Thoracic aorta (tissue), 2 donors: ENCODE measurements around the gene DUSP9. TPM values are rescaled to one million over a fixed set of nuclear protein-coding genes. Genes with fewer than 3 reads are reported as not detected.

Experiments
- ATAC-seq: fragments of 150-250 bp; one replicate; pipeline ENCODE4 v1.8.0; 2017; ENCODE audit warnings: low read depth; ENCODE audit not compliant: insufficient number of reproducible peaks, low FRiP score
- DNase-seq: peaks from one replicate; pipeline ENCODE4 v3.0.0-alpha.2; 2020; ENCODE audit warnings: low spot score
- H3K27ac ChIP-seq, 2 donors: fragments of 200-600 bp; sonication (generic); 1 replicate in 1 of 2; 2 replicates in 1 of 2; pipeline ENCODE4 v1.5.1; 2016; ENCODE audit warnings: mild to moderate bottlenecking in 2 of 2, moderate library complexity in 2 of 2
- H3K27me3 ChIP-seq: fragments of 200-600 bp; sonication (generic); replicated peaks from 2 replicates; pipeline ENCODE4 v1.6.0; 2016; ENCODE audit warnings: mild to moderate bottlenecking; ENCODE audit not compliant: insufficient read depth
- H3K36me3 ChIP-seq: fragments of 200-600 bp; sonication (generic); one replicate; pipeline ENCODE4 v1.5.1; 2016
- H3K4me1 ChIP-seq, 2 donors: fragments of 200-600 bp; sonication (generic); 1 replicate in 1 of 2; 2 replicates in 1 of 2; pipeline versions ENCODE4 v1.5.1 to v1.6.0; 2016; ENCODE audit warnings: low read depth in 2 of 2, mild to moderate bottlenecking in 1 of 2; ENCODE audit not compliant: control insufficient read depth in 1 of 2
- H3K4me3 ChIP-seq: fragments of 200-600 bp; sonication (generic); 2 replicates; pipeline ENCODE4 v1.5.1; 2016; ENCODE audit warnings: mild to moderate bottlenecking
- H3K9me3 ChIP-seq: fragments of 200-600 bp; sonication (generic); 2 replicates; pipeline ENCODE4 v1.5.1; 2016
- total RNA-seq, 2 donors: library from RNA; depleted of rRNA; stranded (reverse); fragments of >200 nt; gene quantifications; one replicate each; pipeline versions ENCODE4 v1.1.0 to v1.2.3, GENCODE V29; 2016
- TF ChIP-seq, protein P1 (sequence below): fragments of 200-600 bp; sonication (generic); IDR thresholded peaks from one replicate; pipeline ENCODE4 v1.5.1; 2019; ENCODE audit warnings: antibody characterized with exemption

DUSP9 gene
- total RNA-seq, 2 donors from 2014 or later: not detected

DNA sequence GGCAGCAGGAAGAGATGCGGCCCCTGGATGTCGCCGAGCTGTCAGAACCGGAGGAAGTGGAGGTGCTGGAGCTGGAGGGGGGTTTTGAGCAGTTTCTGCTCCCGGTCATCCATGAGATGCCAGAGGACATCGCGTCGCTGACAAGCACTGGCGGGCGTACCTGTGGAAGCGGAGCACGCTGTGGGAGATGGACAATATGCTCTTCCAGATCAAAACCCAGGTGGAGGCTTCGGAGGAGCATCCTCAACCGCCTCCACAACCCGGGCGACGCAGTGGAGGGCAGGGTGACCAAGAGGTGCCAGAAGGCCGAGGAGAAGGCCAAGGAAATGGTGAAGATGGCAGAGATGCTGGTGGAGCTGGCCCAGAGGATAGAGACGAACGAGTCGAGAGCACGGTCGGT lies 40.5 kb upstream of the DUSP9 start:
- ATAC-seq: no peak

DNA sequence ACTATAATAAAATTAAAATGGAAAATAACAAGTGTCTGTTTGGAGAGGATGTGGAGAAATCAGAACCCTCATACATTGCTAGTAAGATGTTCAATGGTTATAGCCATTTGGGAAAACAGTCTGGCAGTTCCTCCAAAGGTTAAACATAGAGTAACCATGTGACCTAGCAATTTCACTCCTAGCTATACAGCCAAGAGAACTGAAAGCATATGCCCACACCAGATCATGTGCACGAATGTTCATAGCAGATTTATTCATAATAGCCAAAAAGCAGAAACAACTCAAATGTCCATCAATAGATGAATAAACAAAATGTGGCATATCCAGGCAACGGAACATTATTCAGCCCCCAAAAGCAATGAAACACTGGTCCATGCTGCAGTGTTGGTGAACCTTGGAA lies 38.6 kb upstream of the DUSP9 start:
- H3K36me3 ChIP-seq: no peaks in the 10 kb centered on the region
- H3K4me3 ChIP-seq: no peak overlapping the region
- DNase-seq (no peak), ATAC-seq (no peak)
- no peaks in the 10 kb centered on the region for H3K27me3 ChIP-seq
- H3K4me1 ChIP-seq: peaks cover 0 to 7% of the 10 kb centered on the region in 2 donors
- no peak overlapping the region for H3K27ac ChIP-seq
- H3K9me3 ChIP-seq: no peaks in the 10 kb centered on the region
- TF ChIP-seq, protein P1, sequence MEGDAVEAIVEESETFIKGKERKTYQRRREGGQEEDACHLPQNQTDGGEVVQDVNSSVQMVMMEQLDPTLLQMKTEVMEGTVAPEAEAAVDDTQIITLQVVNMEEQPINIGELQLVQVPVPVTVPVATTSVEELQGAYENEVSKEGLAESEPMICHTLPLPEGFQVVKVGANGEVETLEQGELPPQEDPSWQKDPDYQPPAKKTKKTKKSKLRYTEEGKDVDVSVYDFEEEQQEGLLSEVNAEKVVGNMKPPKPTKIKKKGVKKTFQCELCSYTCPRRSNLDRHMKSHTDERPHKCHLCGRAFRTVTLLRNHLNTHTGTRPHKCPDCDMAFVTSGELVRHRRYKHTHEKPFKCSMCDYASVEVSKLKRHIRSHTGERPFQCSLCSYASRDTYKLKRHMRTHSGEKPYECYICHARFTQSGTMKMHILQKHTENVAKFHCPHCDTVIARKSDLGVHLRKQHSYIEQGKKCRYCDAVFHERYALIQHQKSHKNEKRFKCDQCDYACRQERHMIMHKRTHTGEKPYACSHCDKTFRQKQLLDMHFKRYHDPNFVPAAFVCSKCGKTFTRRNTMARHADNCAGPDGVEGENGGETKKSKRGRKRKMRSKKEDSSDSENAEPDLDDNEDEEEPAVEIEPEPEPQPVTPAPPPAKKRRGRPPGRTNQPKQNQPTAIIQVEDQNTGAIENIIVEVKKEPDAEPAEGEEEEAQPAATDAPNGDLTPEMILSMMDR: no peak

More for the DNA sequence above, 40.5 kb upstream of the DUSP9 start:
- Histone ChIP-seq H3K9me3 (no peaks in the 10 kb centered on the region), H3K27me3 (no peaks in the 10 kb centered on the region), H3K4me3 (no peak overlapping the region), H3K36me3 (no peaks in the 10 kb centered on the region), H3K27ac (no peak overlapping the region), H3K4me1 (peaks cover 0 to 7% of the 10 kb centered on the region in 2 donors)
- DNase-seq: no peak
- TF ChIP-seq, protein P1: no peak

DNA sequence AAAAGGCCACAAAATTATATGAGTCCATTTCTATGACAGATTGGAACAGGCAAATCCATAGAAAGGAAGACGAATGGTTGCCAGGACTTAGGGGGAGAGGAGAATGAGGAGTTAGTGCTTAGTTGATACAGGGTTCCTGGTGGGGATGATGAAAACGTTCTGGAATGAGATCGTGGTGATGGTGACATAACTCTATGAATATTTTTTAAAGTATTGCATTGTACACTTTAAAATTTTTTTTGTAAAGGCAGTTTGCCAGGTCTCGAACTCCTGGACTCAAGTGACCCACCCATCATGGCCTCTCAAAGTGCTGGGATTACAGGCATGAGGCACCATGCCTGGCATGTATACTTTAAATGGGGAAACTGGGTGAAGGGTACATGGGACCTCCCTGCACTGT lies 38.2 kb upstream of the DUSP9 start:
- Histone ChIP-seq H3K36me3 (no peaks in the 10 kb centered on the region), H3K27me3 (no peaks in the 10 kb centered on the region), H3K4me3 (no peak overlapping the region), H3K4me1 (peaks cover 0 to 7% of the 10 kb centered on the region in 2 donors), H3K9me3 (no peaks in the 10 kb centered on the region), H3K27ac (no peak overlapping the region)
- TF ChIP-seq, protein P1: no peak
- ATAC-seq (no peak), DNase-seq (no peak)

DNA sequence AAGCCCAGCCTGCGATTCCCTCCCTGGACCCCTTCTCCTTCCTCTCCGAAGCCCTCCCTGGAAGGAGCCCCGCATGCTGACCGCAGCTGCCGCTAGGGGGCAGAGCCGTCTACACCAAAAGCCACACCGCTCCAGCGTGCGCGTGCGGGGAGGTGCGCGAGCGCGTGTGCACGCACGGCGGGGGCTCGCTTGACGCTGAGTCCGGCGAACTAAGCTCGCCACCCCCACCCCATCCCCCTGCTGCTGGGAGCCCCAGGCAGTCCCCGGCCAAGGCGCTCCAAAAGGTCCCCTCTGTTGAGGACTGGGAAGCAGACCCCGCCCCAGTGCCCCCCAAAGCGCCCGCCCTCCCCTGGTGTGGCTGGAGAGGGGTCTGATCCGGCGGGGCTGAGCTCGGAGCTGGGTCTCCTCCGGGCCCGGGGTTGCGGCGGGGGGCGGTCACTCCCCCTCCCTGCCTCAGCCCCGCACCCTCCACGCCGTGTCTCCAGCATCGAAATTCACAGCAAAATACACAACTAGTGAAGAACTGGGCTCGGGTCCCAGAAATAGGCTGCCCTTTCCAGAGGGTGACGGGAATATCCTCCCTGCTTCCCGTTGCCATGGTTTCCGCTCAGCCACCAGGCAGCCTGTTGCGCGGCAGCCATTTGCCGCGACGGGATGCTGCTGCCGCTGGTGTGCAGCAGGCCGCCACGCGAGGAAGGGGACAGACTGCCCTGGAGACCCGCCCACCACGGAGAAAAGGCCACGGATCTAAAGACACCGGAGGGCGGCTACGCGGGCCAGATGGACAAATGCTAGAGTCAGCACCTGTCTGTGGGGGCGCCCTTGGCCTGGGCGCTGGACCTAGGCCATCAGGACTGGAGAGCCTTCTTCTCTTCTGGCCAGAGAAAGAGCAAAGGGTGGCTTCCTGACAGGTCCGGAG lies 36.8 kb upstream of the DUSP9 start:
- DNase-seq (peak; percentile 9), ATAC-seq (peak; percentile 76)
- Histone ChIP-seq H3K9me3 (no peaks in the 10 kb centered on the region), H3K36me3 (no peaks in the 10 kb centered on the region), H3K4me1 (peaks cover 0 to 7% of the 10 kb centered on the region in 2 donors), H3K27me3 (no peaks in the 10 kb centered on the region), H3K4me3 (peak overlapping the region; percentile 69), H3K27ac (no peak overlapping the region)
- TF ChIP-seq, protein P1: peak; percentile 76

DNA sequence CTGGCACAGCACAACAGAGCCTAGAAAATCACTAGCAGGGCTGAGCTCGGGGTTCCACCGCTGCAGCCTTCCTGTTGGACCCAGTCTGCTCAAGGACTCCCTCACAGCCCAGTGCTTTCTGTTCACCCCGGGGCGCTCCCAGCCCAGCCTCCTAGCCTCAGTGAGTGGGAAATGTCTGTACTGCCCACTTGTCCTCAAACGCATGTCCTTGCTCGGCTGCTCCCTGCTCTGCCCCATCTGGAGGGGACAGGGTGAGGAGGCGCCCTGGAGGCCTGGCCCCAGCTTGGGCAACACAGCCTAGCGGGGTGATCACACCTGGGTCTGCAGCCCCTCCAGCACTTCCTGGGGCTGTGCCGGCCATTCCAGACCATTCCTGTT lies 36.2 kb upstream of the DUSP9 start:
- no peaks in the 10 kb centered on the region for H3K36me3 ChIP-seq
- no peak for ATAC-seq
- TF ChIP-seq, protein P1: no peak
- no peaks in the 10 kb centered on the region for H3K9me3 ChIP-seq
- peaks cover 0 to 7% of the 10 kb centered on the region in 2 donors for H3K4me1 ChIP-seq
- no peak overlapping the region for H3K4me3 ChIP-seq
- H3K27ac ChIP-seq: no peak overlapping the region
- DNase-seq: no peak
- H3K27me3 ChIP-seq: no peaks in the 10 kb centered on the region
